ENCODE measurements around the gene CMYA5.
"Not testable (repeated sequence)": the region's sequence is repeated elsewhere in the genome, so short reads cannot be mapped to it uniquely, and the experiment has no call there.

Gene CMYA5

DNA sequence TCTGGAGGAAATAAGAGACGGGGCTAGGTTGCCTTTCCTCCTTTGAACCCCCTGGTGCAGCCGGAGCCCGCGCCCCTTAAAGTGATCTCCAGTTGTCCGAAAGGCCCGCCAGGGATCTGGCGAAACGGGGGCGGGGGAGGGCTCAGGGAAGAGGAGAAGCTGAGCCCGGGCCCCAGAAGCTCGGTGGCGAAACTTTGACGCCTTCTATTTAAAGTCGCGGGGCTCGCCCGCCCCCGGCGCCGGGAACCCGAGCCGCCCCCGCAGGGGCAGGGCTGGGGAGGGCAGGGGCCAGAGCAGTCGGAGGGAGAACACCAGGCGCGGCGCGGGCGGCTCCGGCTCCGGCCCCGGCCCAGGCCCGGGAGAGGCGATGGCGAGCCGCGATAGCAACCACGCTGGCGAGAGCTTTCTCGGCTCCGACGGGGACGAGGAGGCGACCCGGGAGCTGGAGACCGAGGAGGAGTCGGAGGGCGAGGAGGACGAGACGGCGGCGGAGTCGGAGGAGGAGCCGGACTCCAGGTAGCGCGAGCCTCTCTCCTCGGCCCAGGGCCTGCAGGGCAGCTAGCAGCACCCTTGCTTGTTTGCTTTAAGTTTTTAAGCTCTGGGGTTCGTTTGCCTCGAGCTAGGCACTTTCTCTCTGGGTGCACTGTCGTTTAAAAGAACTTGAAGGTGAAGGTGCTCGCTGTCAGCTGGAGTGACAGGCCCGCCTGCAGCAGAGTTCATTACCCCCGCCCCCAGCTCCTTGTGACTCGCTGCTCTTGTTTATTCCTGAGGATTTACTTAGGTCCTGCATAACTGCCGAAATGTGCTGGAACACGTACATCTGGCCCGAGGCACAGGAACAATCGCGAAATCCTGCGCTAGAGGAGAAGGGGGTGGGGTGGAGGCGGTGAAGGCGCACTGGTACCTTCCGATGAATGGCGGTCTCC, at the start of gene CMYA5:
Gene CMYA5 (plus strand): TSS at position 296 of the 926 bp plus-strand sequence. CDS start 72 bp downstream, at position 368.
- no peak for DNase-seq

DNA sequence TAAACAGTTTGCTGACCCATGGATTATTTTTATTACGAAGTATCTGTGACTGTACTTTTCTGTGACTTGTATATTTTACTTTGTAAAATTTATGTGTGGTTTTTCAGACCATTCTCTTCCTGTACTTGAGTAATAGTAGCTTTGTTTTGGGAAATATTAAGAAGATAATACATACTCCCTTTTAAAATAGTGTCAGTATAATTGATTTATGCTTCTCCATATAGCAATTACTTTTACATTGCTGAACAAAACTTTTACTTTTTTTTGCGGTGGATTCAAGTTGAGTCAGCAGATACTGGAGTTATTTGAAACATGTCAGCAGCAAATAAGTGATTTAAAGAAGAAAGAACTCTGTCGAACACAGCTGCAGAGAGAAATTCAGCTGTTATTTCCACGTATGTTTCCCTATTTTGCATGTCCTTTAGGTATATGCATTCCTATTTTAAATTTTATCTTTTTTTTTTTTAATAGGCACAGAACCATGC, 49.0 kb upstream of the CMYA5 start:
- no peak for DNase-seq

DNA sequence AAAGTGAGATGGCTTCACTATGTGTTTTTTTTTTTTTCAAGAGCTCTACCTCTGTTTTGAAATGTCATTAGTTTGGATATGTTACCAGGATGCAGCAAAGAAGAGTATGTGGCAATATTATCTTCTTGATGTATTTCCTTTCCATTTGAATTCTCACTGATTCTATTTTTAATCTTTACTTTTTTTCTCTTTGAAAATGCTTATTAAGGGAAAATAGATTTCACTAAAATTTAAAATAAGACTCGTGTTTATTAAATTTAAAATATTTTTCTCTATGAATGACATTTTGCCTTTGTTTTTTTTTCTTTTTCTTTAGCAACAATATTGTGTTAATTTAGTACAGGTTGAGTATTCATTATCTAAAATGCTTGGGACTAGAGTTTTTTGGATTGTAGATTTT, 48.2 kb upstream of the CMYA5 start:
- no peak for DNase-seq

DNA sequence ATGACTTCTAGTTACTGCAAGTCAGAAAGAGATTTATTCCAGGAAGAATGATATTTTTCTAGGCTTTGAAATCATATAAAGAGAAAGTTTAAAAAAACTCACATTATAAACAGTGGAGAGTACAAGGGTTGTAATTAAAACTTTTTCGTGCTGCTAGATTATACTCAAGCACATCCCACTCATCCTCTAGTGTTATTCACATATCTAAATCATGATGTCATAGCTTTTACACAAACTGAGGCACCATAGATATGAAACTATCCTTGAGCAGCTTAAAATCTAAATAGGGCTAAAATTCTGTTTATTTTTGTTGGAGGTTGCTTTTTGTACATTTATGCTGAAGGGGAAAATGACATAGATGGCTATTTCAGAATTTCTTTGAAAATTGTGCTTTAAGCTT, 47.4 kb upstream of the CMYA5 start:
- DNase-seq, result no peak

DNA sequence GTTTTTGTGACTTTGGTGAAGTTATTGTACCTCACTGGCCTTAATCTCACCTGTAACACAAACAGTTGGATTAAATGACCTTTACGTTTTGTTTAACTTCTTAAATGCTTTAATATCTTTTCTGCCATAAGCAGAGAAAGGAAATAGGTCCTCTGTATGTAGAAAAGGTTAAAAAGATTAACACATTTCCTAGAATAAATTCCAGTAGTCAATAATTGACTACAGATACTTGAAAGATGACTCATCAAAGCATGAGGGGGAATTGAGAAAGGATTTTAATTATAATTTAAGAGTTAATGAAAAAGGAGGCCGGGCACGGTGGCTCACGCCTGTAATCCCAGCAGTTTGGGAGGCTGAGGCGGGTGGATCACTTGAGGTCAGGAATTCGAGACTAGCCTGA, 35.8 kb upstream of the CMYA5 start:
- DNase-seq, result no peak

DNA sequence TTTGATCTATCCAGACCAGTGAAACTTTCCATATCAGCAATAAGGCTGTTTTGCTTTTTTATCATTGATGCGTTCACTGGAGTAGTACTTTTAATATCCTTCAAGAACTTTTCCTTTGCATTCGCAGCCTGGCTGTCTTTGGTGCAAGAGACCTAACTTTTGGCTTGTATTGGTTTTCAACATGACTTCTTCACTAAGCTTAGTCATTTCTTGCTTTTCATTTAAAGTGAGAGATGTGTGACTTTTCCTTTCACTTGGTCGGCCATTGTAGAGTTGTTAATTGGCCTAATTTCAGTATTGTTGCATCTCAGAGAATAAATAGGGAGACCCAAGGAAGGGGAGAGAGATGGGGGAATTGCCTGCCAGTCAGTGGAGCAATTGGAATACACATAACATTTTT, 26.4 kb upstream of the CMYA5 start:
- no peak for DNase-seq

DNA sequence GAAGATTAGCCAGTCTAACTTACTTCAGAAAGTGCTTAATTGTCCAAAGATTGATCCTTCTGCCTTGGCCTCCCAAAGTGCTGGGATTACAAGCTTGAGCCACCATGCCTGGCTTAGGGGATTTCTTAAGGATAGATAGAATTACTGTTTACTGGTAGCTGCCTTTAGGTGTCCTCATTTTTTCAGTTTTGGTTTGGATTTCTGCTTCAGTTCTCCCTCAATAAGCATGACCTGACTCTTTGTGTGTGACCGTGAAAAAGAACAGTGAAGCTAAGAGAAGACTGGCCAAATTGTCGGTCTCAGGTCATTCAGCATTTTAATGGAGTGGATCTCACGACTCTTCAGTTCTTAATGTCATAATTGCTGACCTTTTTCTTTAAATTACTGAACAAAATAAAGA, 22.9 kb upstream of the CMYA5 start:
- no peak for DNase-seq

DNA sequence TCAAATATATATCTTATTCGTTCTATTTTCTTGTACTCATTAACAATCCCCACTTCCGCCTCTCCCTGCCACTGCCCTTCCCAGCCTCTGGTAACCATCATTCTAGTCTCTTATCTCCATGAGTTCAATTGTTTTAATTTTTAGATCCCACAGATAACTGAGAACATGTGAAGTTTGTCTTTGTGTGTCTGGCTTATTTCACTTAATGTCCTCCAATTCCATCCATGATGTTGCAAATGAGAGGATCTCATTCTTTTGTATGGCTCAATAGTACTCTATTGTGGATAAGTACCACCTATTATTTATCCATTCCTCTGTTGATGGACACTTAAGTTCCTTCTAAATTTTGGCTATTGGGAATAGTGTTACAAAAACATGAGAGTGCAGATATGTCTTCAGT, 17.2 kb upstream of the CMYA5 start:
- no peak for DNase-seq

DNA sequence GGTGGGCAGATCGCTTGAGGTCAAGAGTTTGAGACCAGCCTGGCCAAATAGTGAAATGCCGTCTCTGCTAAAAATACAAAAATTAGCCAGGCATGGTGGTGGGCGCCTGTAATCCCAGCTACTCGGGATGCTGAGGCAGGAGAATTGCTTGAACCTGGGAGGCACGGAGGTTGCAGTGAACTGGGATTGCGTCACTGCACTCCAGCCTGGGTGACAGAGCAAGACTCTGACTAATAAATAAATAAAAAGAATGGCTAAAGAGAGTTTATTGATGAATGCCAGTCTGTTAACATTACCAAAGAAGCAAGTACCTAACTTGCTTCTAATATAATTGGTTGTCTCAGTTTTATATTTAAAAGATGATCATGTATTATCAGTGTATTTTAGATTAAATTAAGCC, 13.3 kb upstream of the CMYA5 start:
- not testable (repeated sequence) for DNase-seq

DNA sequence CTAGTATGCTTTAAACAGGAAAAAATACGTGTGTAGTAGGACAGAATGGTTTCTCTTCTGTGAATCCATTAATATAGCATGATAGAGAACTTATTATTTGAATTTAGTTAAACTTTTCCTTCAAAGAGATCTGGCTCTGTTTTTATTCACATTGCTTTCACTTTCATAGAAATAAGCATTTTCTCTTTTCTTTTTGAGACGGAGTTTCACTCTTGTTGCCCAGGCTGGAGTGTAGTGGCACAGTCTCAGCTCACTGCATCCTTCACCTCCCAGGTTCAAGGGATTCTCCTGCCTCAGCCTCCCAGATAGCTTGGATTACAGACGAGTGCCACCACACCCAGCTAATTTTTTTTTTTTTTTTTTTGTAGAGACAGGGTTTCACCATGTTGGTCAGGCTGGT, 7.5 kb upstream of the CMYA5 start:
- not testable (repeated sequence) for DNase-seq

DNA sequence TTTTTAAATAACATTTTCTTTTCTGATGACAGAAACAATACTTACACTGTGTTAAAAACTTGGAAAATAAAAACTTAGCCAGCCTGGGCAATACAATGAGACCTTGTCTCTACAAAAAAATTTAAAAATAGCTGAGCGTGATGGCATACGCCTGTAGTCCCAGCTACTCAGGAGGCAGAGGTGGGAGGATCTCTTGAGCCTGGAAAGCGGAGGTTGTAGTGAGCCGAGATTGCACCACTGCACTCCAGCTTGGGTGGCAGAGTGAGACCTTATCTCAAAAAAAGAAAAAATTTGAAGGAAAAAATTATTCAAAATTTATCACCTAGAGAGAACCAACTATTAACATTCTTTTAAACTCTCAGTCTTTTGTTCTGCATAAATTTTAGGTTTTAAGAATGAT, 4.9 kb upstream of the CMYA5 start:
- DNase-seq, result no peak

DNA sequence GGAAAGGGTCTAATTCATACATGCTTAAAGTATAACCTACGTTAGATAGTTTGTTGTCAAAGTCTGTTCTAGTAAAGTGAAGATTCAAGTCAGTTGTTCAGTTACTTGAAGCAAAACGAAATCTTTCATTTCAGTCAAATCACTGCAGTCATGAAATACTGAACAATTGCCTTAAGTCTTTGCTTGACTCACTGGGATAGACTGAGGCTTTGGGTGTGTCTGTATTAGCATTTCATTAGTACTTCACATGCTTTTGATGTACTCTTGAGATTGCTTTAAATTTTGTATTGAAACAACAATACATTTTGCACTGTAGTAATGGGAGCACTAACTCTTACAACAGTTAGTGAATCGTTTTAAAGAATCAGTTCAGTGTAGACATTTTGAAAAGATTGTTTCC, 4.0 kb upstream of the CMYA5 start:
- no peak for DNase-seq

DNA sequence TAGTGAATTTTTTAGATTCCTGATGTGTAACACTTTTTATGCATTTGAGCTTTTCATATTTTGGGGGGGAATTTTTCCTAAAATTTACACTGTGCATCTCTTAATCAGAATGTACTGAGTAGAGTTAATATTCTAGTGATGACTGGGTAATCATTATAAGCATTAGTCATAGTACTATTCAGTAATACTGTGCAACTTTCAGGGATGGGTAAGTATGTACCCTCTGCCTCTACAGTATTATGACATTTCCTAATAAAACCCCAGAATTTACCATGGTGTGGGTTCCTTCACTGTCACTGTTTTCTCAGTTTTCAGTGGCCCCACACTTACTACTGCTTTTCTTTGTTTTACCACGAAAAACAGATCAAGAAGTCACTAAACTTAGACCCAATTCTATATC, 2.8 kb upstream of the CMYA5 start:
- no peak for DNase-seq

DNA sequence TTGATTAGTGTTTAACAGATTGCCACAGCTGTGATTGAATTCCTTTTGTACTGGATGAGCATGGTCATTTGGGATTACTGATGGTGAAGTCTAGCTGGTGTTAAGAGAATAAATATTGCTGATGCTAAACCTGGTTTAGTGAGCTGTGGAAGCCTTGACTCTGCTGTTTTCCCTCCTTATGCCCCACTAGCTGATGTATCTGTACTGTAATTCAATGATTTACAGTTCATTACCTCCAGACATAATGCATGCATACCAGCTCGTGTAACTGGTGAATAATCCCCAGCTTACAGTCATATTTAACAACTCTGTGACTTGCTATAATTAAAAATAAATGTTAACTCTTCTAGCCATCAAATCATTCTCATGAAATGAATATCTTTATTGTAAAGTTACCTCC, 1.7 kb upstream of the CMYA5 start:
- DNase-seq, result no peak

DNA sequence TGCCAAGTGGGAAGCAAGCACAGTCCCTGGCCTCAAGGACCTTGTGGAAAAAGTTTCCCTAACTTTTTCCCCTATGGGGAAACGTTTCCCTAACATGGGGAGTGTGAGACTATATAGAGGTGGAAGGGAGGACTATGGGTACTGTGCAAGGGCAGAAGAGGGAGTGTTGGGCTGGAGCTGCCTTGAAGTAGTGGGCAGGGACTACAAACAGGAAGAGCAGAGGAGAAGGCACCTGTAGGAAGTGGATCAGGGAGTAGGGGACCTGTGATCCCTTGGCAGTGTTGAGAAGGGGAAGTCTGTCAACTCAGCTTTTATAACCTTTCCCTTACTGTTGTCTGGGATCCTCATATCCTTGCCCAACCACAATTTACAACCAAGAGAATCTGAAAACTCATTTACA, 1.4 kb downstream of the CMYA5 start:
- DNase-seq, result no peak

DNA sequence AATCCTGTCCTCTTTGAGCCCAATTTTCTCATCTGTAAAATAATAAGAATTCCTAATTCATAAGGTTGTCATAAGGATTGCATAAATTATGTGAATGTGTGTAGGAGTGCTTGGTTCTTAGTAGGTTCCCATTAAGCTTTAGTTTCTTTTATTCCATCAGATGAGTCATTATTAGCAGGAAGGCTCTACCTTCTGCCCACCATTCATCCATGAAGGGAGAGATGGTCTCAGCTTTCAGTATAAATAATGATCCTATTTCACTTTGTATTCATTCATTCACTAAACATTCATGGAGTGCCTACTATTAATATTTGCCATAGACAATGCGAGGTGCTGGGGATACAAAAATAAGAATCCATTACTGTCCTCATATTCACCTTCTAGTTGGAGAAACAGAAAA, 3.0 kb downstream of the CMYA5 start:
- DNase-seq, result no peak

DNA sequence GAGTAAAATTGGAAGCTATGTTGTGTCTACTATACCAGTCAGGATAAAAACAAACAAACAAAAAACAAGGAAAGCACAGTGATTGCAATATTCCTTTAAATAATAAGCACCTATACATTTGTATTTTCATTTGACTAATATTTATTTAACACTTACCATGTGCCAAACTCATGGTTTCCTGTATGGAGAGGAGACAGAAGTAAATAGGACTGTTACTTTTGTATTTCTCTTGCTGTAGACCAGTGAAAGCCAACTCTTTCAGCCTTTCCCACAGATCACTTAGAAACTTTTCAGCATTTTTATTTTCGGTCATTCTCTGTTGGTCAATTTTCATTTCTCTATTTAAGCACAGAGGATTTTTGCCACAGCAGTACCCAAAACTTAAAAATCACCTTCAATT, 4.5 kb downstream of the CMYA5 start:
- DNase-seq, result no peak

DNA sequence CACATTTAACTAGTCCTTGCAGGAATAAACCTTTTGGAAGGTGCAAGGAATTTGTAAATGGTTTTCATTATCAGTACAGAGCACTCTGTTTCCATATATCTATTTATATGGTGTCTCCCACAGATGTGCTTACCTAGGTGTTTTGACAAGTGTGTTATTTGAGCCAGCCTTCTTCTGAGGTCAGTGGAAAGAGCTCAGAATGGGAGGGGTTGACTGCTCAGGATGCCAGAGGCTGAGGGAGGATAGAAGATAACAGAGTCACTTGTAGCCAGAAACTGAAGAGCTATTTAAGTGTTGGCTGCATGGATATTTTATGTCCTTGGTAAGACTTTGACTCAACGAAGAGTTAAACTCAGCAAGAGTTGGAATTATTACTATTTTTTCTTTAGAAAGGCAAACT, 5.0 kb downstream of the CMYA5 start:
- no peak for DNase-seq

DNA sequence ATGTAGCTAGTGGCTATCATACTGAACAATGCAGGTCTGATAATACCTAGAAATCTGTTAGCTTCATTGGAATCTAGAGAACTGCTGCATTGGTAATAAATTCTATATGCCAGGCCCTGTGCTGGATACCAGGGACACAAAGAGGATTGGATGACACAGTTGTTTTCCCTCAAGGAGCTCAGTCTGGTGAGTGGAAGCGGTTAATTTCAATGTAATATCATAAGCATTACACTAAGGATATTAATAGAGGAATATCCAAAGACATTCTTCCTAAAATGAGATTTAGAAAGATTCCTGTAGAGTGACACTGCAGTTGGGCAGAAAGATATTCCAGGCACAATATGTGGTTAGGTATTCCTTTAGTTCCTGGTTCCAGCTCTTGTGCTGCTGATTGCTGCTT, 5.9 kb downstream of the CMYA5 start:
- DNase-seq, result no peak

DNA sequence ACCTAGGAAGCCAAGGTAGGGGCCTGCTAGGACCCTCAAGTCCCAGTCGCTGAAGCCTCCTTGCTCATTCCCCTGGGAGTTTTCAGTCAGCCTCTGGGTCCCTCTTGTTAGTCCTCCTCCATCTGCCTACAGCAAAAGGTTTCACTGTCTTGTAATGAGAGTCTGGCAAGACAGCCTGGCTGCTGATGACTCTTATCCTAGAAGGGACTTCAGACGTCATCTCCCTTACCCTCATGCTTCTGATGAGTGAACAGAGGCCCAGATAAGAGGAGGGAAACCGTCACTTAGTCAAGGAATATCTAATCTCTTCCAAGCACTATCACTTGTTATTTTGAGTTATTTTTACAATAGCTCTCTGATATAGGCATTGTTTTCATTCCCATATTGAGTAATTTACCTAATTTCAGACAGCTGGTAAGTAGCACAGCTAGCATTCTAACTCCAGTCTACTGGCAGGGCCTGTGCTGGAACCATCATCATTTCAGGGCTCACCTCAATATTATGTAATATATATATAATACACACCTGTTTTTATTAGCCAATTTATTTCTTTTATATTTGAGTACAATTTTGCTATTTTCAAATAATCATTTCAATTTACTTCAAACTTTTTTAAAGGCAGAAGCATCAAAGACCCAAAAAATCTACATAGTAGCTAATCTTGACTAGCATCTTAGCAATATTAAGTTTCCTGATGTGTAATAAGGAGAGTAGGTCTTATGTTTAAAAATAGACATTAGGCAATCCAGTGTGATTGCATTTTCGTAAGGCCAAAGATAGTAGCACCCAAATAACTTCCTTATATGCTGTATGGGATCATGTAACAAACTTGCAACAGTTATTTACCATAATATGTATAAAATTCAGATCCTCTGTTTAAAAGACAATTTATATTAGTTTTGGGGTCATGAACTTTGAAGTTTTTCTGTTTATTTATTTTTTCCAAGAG, 7.9 kb downstream of the CMYA5 start:
- DNase-seq, result no peak

DNA sequence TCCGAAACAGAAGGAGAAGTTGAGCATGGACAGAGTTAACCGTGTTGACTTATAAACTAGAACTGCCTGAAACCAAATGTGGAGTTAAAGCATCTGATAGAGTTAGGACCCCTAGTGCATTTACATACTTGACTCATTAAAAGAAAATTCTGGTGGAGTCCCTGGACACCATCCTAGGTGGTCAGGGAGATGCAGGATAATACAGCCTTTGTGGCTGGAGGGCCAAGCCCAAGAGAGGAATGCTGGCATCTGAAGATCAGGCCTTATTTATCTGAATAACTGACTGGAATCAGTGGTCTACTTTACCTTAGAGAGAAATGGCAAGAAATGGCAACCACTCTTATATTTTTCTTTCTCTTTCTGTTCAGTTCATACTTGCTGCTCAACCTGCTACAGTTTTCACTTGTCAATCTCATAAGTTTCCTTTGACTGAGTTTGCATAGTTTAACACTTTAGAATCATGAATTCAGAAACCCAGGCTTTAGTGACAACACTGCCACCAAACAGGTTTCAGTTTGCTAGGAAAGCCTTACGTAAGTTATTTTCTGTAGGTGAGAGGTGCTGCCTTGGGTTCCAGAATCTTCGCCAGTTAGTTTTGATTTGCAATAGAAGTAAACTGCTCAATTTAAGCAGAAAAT, 10.2 kb downstream of the CMYA5 start:
- DNase-seq, result no peak

DNA sequence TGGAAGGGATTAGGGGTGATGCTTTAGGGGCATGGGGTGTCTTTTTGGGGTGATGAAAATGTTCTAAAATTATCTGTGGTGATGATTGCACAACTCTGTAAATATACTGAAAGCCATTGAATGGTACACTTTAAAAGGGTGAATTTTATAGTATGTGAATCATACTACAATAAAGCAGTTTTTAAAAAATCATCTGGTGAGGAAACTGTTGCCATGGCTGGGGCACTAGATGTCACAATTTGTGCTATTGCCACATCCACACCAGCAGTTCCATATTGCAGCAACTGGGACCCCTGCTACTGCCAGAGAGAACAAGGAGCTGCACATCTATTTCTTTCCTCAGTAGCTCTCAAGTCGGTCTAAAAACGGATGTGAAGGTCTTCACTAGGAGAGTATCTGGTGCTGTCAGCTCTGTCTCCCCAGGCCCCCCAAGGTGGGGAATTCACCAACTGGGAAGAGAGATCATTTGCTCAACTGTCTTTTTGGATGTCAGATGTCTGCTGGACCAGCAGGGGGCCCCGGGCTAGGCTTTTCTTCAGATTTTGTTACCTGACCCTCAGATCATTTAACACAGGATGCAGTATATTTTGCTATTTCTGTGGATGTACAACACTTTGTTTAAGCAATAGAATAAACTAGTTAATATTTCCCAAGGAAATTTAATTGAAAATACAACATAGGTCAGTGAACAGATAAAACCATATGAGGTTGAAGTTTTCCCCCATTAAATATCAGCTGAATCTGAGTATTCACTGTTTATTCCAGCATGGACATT, 13.2 kb downstream of the CMYA5 start:
- DNase-seq, result no peak

DNA sequence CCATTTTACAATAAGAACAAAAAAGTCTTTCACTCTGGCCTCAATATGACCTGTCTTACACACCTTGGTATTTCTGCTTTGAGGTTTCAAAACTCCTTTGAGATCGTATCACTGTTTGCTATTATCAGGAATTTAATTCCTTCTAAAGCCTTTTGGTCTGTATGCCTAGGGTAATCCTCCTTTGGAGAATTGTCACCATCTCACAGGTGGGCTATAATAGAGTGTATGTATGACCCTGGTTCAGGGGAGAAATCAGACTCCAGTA, 13.7 kb downstream of the CMYA5 start:
- DNase-seq, result no peak

Measured in activated CD4-positive, alpha-beta T cell treated with anti-CD3 and anti-CD28 coated beads for 1 hour (primary cell).